GM18505 (cell line): ENCODE data around the gene KRTCAP2.
"Not testable (repeated sequence)": the region's sequence is repeated elsewhere in the genome, so short reads cannot be mapped to it uniquely, and the experiment has no call there.

ENCODE experiments used
- ATAC-seq: cut with Tn5 transposase; IDR thresholded peaks from one replicate; pipeline ENCODE4 v1.9.1; 2021; ENCODE audit not compliant: unreplicated experiment
- POLR2A ChIP-seq: IDR thresholded peaks from 4 replicates; pipeline ENCODE4 v1.6.1; 2011; ENCODE audit warnings: borderline replicate concordance; ENCODE audit not compliant: insufficient read depth, insufficient read length; ENCODE audit errors: extremely low read depth

The KRTCAP2 gene

GRCh38 chr1:155160128-155160527, 13.0 kb downstream of the KRTCAP2 start:
- no peak for ATAC-seq
- no peak for TF ChIP-seq POLR2A

GRCh38 chr1:155158991-155159390, 14.1 kb downstream of the KRTCAP2 start:
- no peak for TF ChIP-seq POLR2A
- no peak for ATAC-seq

GRCh38 chr1:155155996-155156643, 17.0 kb downstream of the KRTCAP2 start:
- not testable (repeated sequence) for ATAC-seq

GRCh38 chr1:155145491-155145890, 27.6 kb downstream of the KRTCAP2 start:
- no peak for TF ChIP-seq POLR2A
- ATAC-seq = no peak

GRCh38 chr1:155141749-155142148, 31.4 kb downstream of the KRTCAP2 start:
- no peak for ATAC-seq

GRCh38 chr1:155140630-155140953, 32.5 kb downstream of the KRTCAP2 start:
- no peak for ATAC-seq
- TF ChIP-seq POLR2A = no peak

More at GRCh38 chr1:155141749-155142148, 31.4 kb downstream of the KRTCAP2 start:
- no peak for TF ChIP-seq POLR2A

- ATAC-seq = no peak
- peak; percentile 80 for TF ChIP-seq POLR2A
Measured at GRCh38 chr1:155139895-155140629, 33.0 kb downstream of the KRTCAP2 start, which contains the start of gene DPM3. Gene DPM3, minus strand, starts transcription at chr1:155140531. Its CDS starts 291 bp downstream, at chr1:155140240.

- peak; percentile 19 for TF ChIP-seq POLR2A
- ATAC-seq = no peak
Measured at GRCh38 chr1:155137154-155137949, 35.8 kb downstream of the KRTCAP2 start.

- TF ChIP-seq POLR2A = no peak
- no peak for ATAC-seq
Measured at GRCh38 chr1:155136748-155137147, 36.4 kb downstream of the KRTCAP2 start.

- TF ChIP-seq POLR2A = peak; percentile 90
- ATAC-seq = peak; percentile 61
Measured at GRCh38 chr1:155135415-155136028, 37.6 kb downstream of the KRTCAP2 start, which contains the start of gene SLC50A1. Gene SLC50A1, plus strand, starts transcription at chr1:155135852. Its CDS starts 60 bp downstream, at chr1:155135912.

GRCh38 chr1:155134880-155135414, 38.2 kb downstream of the KRTCAP2 start:
- no peak for ATAC-seq
- no peak for TF ChIP-seq POLR2A

- TF ChIP-seq POLR2A = no peak
- no peak for ATAC-seq
Measured at GRCh38 chr1:155134322-155134721, 38.8 kb downstream of the KRTCAP2 start.

- no peak for ATAC-seq
- TF ChIP-seq POLR2A = no peak
Measured at GRCh38 chr1:155133799-155134281, 39.3 kb downstream of the KRTCAP2 start.

GRCh38 chr1:155131856-155132255, 41.2 kb downstream of the KRTCAP2 start:
- ATAC-seq = no peak
- no peak for TF ChIP-seq POLR2A
